Skin epidermis (tissue), 12 donors: ENCODE data around the gene KRTAP5-2.
"Not testable (repeated sequence)": the region's sequence is repeated elsewhere in the genome, so short reads cannot be mapped to it uniquely, and the experiment has no call there.

Experiments used
- H3K27ac ChIP-seq, 21 experiments: fragments of 200-600 bp; sonication (generic) in 11 of 21; one replicate each; pipeline ENCODE4 v1.5.0; 2020; ENCODE audit warnings: mild to moderate bottlenecking in 3 of 21, inconsistent platforms in 2 of 21, moderate library complexity in 2 of 21
- H3K4me3 ChIP-seq, 7 experiments: fragments of 200-600 bp; sonication (generic) in 2 of 7; one replicate each; pipeline ENCODE4 v1.5.0; 2020; ENCODE audit warnings: inconsistent platforms in 2 of 7, mild to moderate bottlenecking in 2 of 7, moderate library complexity in 1 of 7

KRTAP5-2 gene

GRCh38 chr11:1597994-1598380, at the start of gene KRTAP5-2:
Gene KRTAP5-2, minus strand, starts transcription at chr11:1598294. Its CDS starts 44 bp downstream, at chr11:1598250.
- no peak within 1 kb of the TSS for H3K4me3 ChIP-seq

GRCh38 chr11:1646540-1646939, 48.4 kb upstream of the KRTAP5-2 start:
- H3K27ac ChIP-seq, H3K4me3 ChIP-seq: not testable (repeated sequence)

More at GRCh38 chr11:1597994-1598380, at the start of gene KRTAP5-2:
- peak within 1 kb of the TSS in 1 of 21 experiments; percentile 34 for H3K27ac ChIP-seq

GRCh38 chr11:1645357-1645821, 47.3 kb upstream of the KRTAP5-2 start:
- no peak overlapping the region for H3K27ac ChIP-seq
- no peak overlapping the region for H3K4me3 ChIP-seq

- no peak overlapping the region for H3K27ac ChIP-seq
- H3K4me3 ChIP-seq = no peak overlapping the region
Observed at GRCh38 chr11:1644601-1645356, 46.7 kb upstream of the KRTAP5-2 start.

GRCh38 chr11:1643146-1643690, 45.1 kb upstream of the KRTAP5-2 start:
- Histone ChIP-seq H3K4me3 (no peak overlapping the region), H3K27ac (no peak overlapping the region)

GRCh38 chr11:1642288-1643145, 44.4 kb upstream of the KRTAP5-2 start:
- no peak overlapping the region for H3K27ac ChIP-seq
- no peak overlapping the region for H3K4me3 ChIP-seq

GRCh38 chr11:1641096-1641495, 43.0 kb upstream of the KRTAP5-2 start:
- H3K27ac ChIP-seq = no peak overlapping the region
- H3K4me3 ChIP-seq = no peak overlapping the region

GRCh38 chr11:1640076-1640946, 42.2 kb upstream of the KRTAP5-2 start:
- H3K4me3 ChIP-seq = no peak overlapping the region
- no peak overlapping the region for H3K27ac ChIP-seq

- Histone ChIP-seq H3K4me3 (no peak overlapping the region), H3K27ac (no peak overlapping the region)
Observed at GRCh38 chr11:1639666-1640065, 41.6 kb upstream of the KRTAP5-2 start.

GRCh38 chr11:1639102-1639620, 41.1 kb upstream of the KRTAP5-2 start:
- no peak overlapping the region for H3K27ac ChIP-seq
- H3K4me3 ChIP-seq = no peak overlapping the region

GRCh38 chr11:1638344-1638743, 40.2 kb upstream of the KRTAP5-2 start:
- Histone ChIP-seq H3K27ac (no peak overlapping the region), H3K4me3 (no peak overlapping the region)

GRCh38 chr11:1637628-1638027, 39.5 kb upstream of the KRTAP5-2 start:
- H3K27ac ChIP-seq = no peak overlapping the region

GRCh38 chr11:1636291-1636950, 38.3 kb upstream of the KRTAP5-2 start:
- Histone ChIP-seq H3K27ac (no peak overlapping the region), H3K4me3 (no peak overlapping the region)

More at GRCh38 chr11:1637628-1638027, 39.5 kb upstream of the KRTAP5-2 start:
- no peak overlapping the region for H3K4me3 ChIP-seq

GRCh38 chr11:1633864-1634263, 35.8 kb upstream of the KRTAP5-2 start:
- no peak overlapping the region for H3K27ac ChIP-seq

GRCh38 chr11:1632053-1632714, 34.1 kb upstream of the KRTAP5-2 start:
- no peak overlapping the region for H3K4me3 ChIP-seq
- H3K27ac ChIP-seq = no peak overlapping the region

More at GRCh38 chr11:1633864-1634263, 35.8 kb upstream of the KRTAP5-2 start:
- H3K4me3 ChIP-seq = no peak overlapping the region

GRCh38 chr11:1631066-1631568, 33.0 kb upstream of the KRTAP5-2 start:
- Histone ChIP-seq H3K27ac (no peak overlapping the region), H3K4me3 (no peak overlapping the region)

GRCh38 chr11:1630271-1630670, 32.2 kb upstream of the KRTAP5-2 start:
- Histone ChIP-seq H3K4me3 (no peak overlapping the region), H3K27ac (no peak overlapping the region)
